22Rv1 (cell line): ENCODE results near the gene DLL4.

Source experiments
- CTCF ChIP-seq: fragments of 450-650 bp; IDR thresholded peaks from 2 replicates; pipeline ENCODE4 v1.5.1; 2017; ENCODE audit warnings: mild to moderate bottlenecking
- ZFX ChIP-seq: fragments of 450-650 bp; IDR thresholded peaks from 2 replicates; pipeline ENCODE4 v1.6.1; 2017; ENCODE audit warnings: antibody characterized with exemption, borderline replicate concordance

DNA sequence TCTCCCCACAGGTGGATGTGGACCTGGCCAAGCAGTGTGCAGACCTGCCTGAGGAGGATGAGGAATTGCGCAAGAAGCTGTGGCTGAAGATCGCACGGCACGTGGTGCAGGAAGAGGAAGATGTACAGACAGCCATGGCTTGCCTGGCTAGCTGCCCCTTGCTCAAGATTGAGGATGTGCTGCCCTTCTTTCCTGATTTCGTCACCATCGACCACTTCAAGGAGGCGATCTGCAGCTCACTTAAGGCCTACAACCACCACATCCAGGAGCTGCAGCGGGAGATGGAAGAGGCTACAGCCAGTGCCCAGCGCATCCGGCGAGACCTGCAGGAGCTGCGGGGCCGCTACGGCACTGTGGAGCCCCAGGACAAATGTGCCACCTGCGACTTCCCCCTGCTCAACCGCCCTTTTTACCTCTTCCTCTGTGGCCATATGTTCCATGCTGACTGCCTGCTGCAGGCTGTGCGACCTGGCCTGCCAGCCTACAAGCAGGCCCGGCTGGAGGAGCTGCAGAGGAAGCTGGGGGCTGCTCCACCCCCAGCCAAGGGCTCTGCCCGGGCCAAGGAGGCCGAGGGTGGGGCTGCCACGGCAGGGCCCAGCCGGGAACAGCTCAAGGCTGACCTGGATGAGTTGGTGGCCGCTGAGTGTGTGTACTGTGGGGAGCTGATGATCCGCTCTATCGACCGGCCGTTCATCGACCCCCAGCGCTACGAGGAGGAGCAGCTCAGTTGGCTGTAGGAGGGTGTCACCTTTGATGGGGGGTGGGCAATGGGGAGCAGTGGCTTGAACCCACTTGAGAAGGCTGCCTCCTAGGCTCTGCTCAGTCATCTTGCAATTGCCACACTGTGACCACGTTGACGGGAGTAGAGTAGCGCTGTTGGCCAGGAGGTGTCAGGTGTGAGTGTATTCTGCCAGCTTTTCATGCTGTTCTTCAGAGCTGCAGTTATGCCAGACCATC is 26.3 kb upstream of the DLL4 start:
- TF ChIP-seq CTCF (no peak), ZFX (no peak)
